Upper lobe of right lung (tissue), 1 donor: ENCODE data around the gene FLT3. TPM values are rescaled to one million over a fixed set of nuclear protein-coding genes. Genes with fewer than 3 reads are reported as not detected.
A peak's percentile ranks its signal among the peaks of the same experiment; 100 is the strongest.
"Not testable (repeated sequence)": the region's sequence is repeated elsewhere in the genome, so short reads cannot be mapped to it uniquely, and the experiment has no call there.

Experiments used
- ATAC-seq: fragments of 200-7000 bp; cut with Tn5 transposase; one replicate; pipeline ENCODE4 v1.9.1; 2020; ENCODE audit warnings: mild to moderate bottlenecking, moderate library complexity
- DNase-seq: peaks from one replicate; pipeline ENCODE4 v3.0.0-alpha.2; 2020
- H3K27ac ChIP-seq: fragments of 200-600 bp; one replicate; pipeline ENCODE4 v1.8.0; 2022
- H3K27me3 ChIP-seq: fragments of 200-600 bp; one replicate; pipeline ENCODE4 v1.8.0; 2022; ENCODE audit warnings: mild to moderate bottlenecking
- H3K36me3 ChIP-seq: fragments of 200-600 bp; one replicate; pipeline ENCODE4 v1.8.0; 2022
- H3K4me1 ChIP-seq: fragments of 200-600 bp; one replicate; pipeline ENCODE4 v1.8.0; 2022
- H3K4me3 ChIP-seq: fragments of 200-600 bp; one replicate; pipeline ENCODE4 v1.8.0; 2022; ENCODE audit warnings: mild to moderate bottlenecking
- H3K9me3 ChIP-seq: fragments of 200-600 bp; one replicate; pipeline ENCODE4 v1.8.0; 2022
- CTCF ChIP-seq: fragments of 200-600 bp; IDR thresholded peaks from one replicate; pipeline ENCODE4 v1.8.0; 2022; ENCODE audit warnings: antibody characterized with exemption
- intact Hi-C: fragments of 100-400 bp; cut with DNase I; formaldehyde crosslinking; loops from one replicate; pipeline ENCODE4 v1.11.0; 2022
- long read RNA-seq: library from polyadenylated mRNA; unstranded; transcript quantifications from one replicate; pipeline ENCODE4 v2.0.0, GENCODE V29; 2021
- total RNA-seq: library from RNA; stranded (reverse); fragmentation: NEBNext Ultra II Directional; extraction: Animal tissue kit (Norgen Biotek cat#: 25700); gene quantifications from one replicate; pipeline ENCODE4 v1.2.1, GENCODE V29; 2021
- donor health status: DM: no; HTN: yes; CAD: no; lungs with severe emphysema.

Gene FLT3
- total RNA-seq = 1.1 TPM
- long read RNA-seq, partial matches to known transcripts = 0 of 1 reads
- long read RNA-seq, other reads (novel, unspliced or antisense) = 0 of 1 reads

DNA sequence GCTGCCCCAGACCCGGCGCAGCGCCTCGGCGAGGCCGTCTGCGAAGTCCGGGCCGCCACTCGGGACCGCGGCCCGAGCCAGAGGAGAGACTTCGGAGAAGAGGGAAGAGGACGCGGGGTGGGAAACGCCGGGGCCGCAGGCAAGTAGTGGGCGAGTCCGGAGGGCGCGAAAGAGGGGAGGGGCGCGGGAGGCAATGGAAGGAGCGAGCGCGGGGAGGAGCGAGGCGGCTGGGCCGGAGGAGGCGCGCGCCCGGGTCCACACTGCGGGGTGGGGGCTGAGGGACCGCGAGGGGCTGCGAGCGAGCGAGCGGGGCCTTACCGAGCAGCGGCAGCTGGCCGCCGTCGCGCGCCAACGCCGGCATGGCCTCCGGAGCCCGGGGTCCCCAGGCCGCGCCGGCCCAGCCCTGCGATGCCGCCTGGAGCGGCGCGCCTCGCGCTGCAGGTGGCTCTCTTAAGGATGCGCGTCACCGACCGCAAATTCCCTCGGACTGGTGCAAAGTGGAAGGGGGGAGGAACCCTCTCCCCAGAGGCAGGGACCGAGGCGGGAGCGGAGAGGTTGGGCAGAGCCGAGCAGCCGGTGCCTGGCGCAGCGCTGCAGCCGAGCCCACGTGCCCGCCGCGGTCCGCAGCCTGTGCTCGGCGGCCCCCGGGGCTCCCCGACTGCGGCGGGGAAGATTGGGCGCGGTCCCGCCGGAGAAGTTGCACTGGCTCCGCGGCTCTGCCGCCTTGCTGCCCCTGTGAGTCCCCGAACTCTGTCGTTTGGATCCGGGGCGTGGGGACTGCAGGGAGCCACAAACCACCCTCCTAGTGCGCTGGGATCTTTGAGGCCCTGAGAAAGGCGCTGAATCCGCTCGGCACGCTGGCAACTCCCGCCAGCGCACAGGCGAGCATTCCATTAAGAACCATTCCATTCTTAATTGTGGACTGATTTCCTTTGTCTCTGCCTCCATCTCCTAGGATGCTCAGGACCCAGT is at the start of gene FLT3:
Gene FLT3 (minus strand): TSS at position 427 of the 972 bp plus-strand sequence. CDS start 66 bp downstream, at position 361.
- Histone ChIP-seq H3K36me3 (no peaks in the 10 kb centered on the region), H3K27me3 (peaks cover 86% of the 10 kb centered on the region), H3K4me1 (peaks cover 6% of the 10 kb centered on the region), H3K27ac (no peak within 1 kb of the TSS), H3K9me3 (no peaks in the 10 kb centered on the region), H3K4me3 (peak within 1 kb of the TSS; percentile 42)
- DNase-seq (peak; percentile 70), ATAC-seq (peak; percentile 87)
- intact Hi-C loops = no loop called here
- no peak for TF ChIP-seq CTCF

DNA sequence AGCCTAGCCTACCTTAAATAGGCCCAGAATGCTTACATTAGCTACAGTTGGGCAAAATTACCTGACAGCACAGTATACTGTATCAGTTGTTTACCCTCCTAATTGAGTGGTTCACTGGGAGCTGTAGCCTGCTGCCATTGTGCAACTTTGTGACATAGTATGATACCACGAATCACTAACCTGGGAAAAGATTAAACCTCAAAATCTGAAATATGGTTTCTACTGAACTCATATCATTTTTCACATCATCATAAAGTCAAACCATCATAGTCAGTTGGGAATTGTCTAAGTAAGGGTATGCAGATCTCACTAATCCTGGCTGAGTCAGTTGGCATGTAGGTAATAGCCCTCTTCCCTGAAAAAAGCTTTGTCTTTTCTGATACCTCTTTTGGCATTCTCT is 47.1 kb upstream of the FLT3 start:
- DNase-seq = no peak
- intact Hi-C loops = no loop called here
- Histone ChIP-seq H3K4me3 (no peak overlapping the region), H3K36me3 (no peaks in the 10 kb centered on the region), H3K9me3 (no peaks in the 10 kb centered on the region), H3K4me1 (peaks cover 13% of the 10 kb centered on the region), H3K27ac (no peak overlapping the region), H3K27me3 (no peaks in the 10 kb centered on the region)
- peak; percentile 35 for ATAC-seq
- TF ChIP-seq CTCF = no peak

GRCh38 chr13:28145049-28145448 is 44.7 kb upstream of the FLT3 start:
- TF ChIP-seq CTCF = no peak
- DNase-seq = no peak
- no peak overlapping the region for H3K4me3 ChIP-seq
- H3K36me3 ChIP-seq = no peaks in the 10 kb centered on the region
- no peaks in the 10 kb centered on the region for H3K9me3 ChIP-seq
- intact Hi-C loops = no loop called here
- no peak overlapping the region for H3K27ac ChIP-seq
- ATAC-seq = no peak
- H3K4me1 ChIP-seq = peaks cover 18% of the 10 kb centered on the region
- no peaks in the 10 kb centered on the region for H3K27me3 ChIP-seq

DNA sequence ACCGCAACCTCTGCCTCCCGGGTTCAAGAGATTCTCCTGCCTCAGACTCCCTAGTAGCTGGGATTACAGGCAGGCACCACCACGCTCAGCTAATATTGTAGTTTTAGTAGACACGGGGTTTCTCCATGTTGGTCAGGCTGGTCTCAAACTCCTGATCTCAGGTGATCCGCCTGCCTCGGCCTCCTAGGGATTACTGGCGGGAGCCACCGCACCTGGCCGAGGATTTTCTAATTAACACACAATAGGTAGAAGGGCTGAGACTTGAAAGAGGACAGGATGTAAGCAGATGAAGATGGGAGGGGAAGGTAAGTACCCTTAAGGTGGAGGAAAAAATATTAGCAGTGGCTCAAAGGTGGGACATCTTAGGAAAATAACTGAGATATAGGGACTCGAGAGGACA is 41.2 kb upstream of the FLT3 start:
- peaks cover 28% of the 10 kb centered on the region for H3K4me1 ChIP-seq
- ATAC-seq, H3K36me3 ChIP-seq, H3K27me3 ChIP-seq, DNase-seq, H3K9me3 ChIP-seq, H3K27ac ChIP-seq, intact Hi-C loops, H3K4me3 ChIP-seq: not testable (repeated sequence)

- TF ChIP-seq CTCF = no peak
- H3K4me1 ChIP-seq = peaks cover 28% of the 10 kb centered on the region
- peak overlapping the region; percentile 99 for H3K4me3 ChIP-seq
- H3K27me3 ChIP-seq = no peaks in the 10 kb centered on the region
- intact Hi-C loops = no loop called here
- DNase-seq (no peak), ATAC-seq (no peak)
- H3K27ac ChIP-seq = peak overlapping the region; percentile 47
- H3K36me3 ChIP-seq = no peaks in the 10 kb centered on the region
- H3K9me3 ChIP-seq = no peaks in the 10 kb centered on the region
Measured at GRCh38 chr13:28140433-28141125, 40.2 kb upstream of the FLT3 start.
